Measurements from ENCODE around the gene EIF4E2.
A peak's percentile ranks its signal among the peaks of the same experiment; 100 is the strongest.

EIF4E2 gene, protein sequence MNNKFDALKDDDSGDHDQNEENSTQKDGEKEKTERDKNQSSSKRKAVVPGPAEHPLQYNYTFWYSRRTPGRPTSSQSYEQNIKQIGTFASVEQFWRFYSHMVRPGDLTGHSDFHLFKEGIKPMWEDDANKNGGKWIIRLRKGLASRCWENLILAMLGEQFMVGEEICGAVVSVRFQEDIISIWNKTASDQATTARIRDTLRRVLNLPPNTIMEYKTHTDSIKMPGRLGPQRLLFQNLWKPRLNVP

DNA sequence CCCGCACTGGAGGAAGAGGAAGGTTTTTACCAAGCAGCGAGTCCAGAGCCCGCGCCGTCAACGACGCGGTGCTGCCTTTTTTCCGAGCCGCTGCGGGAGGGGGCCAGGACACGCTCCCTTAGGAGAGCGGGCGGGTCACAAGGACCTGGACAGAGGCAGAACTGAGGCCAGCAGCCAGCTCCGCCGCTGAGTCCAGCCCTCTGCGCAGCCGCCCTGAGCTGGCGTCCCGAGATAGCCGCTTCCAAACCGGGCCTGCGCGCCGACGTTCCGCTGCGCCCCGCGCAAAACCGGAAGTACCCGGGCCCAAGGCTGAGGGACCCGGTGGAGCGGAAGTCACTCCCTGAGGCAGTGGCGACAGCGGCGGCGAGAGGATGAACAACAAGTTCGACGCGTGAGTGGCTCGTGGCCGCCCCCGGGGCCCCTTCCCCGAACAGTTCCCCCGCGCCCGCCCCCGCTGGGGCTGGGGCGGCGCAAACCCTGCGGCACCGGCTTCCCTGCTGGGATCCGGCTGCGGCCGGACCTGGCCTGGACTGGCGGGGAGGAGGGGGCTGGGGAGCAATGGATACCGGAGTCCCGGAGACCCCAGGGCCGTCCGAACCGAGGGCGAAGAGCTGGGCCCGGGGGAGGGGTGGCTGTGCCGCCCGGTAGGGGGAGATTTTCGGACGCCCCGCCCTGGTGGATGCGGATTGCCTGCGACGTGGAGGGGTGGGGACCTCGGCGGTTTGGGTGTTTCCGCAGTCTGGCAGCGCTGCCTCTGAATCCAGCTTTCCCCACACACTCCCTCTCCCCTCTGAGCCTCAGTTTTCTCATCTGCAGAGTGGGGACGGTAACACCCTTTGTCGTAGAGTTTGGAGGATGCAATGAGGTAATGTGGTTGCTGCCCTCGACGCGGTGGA is at the start of gene EIF4E2, which contains the start of gene TIGD1:
EIF4E2 (plus strand) TSS at position 336 of the 896 bp plus-strand sequence; CDS start at position 372, 36 bp downstream.
TIGD1 (minus strand) TSS at position 204 of the 896 bp plus-strand sequence. CDS start 675 bp downstream, outside the sequence.
- DNase-seq (ENCODE audit: low read depth in 3 of 3, low spot score in 1 of 3): peak; percentile 72 to 83 (median 76)

DNA sequence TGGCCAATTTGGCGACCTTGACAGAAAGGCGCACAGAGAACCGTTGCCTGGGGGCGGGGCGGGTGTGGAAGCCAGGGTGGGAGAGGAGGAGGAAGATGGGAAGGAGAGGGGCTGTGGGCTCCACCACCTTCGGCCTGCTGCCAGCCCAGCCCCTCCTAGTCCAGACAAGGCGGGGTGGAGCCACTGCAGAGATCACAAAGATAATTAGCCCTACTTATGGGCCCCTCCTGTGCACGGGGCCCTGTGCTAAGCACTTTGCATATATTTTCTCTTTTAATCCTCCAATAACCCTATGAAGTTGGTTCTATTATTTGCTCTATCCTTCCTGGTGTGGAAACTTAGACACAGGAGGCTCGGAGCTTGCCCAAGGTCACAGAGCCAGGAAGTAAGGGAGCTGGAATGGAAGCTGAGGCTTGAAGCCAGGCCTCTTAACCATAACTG is 49.1 kb upstream of the EIF4E2 start:
- no peak for DNase-seq (ENCODE audit: low read depth in 3 of 3, low spot score in 1 of 3)

DNA sequence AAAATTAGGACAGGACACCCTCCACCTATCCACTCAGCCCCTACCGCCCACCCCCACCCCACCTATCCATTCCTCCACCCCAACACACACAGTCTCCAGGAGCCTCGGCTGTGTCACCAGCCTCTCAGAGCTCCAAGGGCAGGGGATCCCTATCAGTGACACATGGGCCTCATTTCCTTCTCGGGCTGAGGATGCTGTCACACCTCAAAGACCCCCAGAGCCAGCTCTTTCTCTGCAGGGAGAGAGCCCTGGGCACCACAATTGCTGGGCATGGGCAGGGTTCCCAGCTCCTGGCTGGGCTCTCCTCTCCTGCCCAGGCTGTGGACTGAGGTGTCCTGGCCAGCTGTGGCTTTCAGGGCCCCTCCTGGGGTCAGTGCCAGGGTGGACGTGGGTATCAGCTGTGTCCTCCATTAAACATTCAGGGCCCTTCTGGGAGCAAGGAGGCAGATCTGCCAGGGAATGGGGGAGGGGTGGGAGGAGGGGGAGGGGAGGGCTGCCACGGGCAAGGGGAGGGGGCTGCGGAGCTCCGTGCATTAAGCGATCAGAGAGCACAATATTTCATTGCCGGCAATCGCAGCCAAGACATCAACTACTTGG is 48.6 kb upstream of the EIF4E2 start:
- DNase-seq (ENCODE audit: low read depth in 3 of 3, low spot score in 1 of 3): no peak

DNA sequence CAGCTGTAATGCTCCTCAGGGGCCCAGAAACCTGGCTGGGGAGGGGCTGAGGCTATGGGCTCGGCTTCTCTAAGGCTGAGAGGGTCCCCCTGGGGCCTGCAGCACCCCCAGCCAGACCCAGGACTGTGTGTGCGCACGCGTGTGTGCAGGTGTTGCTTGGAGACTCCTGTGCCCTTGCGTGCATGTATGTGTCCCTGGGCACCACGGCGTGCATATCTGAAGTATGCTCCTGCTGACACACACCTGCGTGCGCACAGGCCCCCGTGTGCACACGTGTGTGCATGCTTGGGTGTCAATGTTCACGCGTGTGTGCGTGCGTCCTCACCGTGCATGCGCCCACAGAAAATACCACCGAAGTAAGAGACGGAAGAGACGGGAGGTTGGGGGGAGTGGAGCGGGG is 48.0 kb upstream of the EIF4E2 start:
- DNase-seq (ENCODE audit: low read depth in 3 of 3, low spot score in 1 of 3): no peak

DNA sequence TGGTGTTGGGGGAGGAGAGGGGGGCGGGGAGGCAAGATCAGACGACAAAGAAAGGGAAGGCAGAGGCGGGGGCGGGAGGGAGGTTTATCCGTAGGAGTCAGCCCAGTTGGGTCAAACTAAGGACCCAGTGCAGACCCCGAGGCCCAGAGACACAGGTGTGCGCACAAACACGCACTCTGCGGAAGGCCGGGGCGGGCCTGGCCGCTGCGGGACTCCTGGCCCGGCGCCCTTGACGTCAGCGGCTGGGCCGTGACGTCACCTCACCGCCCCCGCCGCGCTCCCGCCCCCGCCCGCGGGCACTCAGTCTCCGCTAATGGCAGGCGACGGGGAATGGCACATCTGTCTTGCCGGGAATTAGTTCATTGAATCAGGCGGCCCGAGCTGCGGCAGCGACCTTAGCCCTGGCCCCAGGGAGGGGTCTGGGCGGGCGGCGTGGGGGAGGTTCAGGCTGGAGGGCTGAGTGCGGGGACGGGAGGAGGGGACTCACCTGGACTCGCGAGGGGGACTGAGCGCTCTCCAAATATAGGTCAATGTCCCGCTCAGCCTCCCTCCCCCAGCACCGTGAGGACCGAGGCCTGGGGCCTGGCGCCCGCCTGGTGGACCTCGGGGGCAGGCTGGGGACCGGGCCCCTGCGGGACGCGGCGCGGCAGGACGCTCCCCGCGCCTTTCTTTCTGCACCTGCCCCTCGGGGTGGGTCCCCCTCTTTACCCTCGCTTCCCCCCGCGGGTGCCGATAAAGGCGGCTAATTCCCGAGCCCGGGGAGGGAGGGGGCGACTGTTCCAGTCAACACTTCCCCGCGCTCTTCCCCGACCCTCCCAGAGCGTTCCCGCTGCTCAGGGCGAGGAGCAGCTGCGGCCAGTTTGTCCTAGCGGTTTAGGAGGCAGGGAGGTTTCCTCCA is 47.3 kb upstream of the EIF4E2 start:
- peak in 1 of 3 donors; percentile 26 for DNase-seq (ENCODE audit: low read depth in 3 of 3, low spot score in 1 of 3)

DNA sequence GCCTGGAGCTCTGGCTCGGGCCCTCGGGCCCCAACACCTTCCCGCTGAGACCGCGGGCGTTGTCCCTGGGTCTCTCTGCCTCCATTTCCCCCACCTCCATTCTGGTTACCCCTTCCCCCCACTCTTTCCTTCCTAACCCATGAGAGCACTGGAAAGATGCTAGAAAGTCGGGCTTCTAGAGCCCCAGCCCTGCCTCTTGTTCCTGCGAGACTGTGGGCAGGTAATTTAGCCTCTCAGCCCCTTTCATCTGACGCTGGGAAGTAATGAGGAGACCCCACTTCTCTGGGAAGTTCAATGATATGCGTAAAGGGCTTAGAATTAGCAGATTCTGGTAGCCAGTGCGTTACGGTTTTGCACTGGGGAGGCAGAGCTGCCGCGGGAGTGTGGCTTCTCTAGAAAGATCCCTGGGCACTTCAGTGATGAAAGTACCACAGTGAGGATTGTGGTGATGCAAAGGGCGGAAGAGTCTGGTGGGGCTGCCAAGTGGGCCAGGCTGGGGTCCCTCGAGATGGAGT is 46.6 kb upstream of the EIF4E2 start:
- no peak for DNase-seq (ENCODE audit: low read depth in 3 of 3, low spot score in 1 of 3)

DNA sequence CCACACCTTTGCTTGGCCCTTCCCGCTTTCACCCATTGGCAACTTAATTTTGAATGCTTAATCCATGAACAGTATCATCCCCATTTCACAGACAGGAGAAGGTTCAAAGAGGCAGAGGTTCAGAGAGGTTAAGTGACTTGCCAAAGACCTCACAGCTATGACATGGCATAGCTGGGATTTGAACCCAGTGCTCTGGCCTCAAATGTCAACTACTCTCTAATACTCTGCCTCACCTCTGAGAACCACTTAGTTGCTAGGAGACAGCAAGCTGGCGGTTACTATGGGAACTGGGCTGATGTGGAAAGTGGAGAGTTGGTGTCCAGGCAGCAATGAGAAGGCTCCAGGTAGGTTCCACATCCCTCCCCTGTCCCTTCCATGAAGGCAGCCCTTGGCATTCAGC is 46.1 kb upstream of the EIF4E2 start:
- no peak for DNase-seq (ENCODE audit: low read depth in 3 of 3, low spot score in 1 of 3)

DNA sequence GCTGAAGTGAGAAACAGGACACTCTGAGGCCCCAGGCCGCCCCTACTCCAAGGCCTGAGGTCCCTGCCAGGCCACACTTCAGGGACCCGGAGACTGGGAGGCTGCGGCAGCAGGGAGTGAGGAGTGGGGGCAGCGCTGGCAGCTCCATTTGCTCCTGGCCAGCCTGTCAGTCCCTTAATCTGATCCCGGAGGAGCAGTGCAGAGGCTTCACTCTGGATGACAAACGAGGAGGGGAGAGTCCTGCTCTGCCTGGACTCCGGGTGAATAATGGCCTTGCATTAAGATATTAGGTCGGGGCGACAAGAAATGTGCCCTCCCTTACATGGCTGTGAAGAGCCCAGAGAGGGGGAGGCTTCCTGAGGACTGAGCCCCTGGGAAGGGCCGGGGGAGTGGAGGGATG is 44.6 kb upstream of the EIF4E2 start:
- DNase-seq (ENCODE audit: low read depth in 3 of 3, low spot score in 1 of 3): no peak

DNA sequence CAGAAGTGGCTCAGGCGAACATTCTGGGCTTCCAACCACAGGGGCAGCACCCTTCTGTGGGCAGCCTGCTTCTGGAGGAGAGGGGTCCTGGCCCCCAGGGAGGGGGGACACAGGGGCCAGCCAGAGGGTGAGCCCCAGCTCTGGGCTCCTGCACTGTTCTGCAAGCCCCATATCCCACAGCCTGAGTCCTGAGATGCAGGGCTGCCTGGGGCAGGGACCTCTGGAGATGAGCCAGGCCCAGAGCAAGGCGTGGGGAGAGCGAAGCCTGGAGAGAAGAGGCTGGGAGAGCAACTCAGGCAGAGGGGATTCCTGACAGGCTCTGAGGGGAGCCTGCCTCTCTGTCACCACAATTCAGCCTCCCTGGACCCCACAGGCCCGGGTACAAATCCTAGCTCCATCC is 43.8 kb upstream of the EIF4E2 start:
- DNase-seq (ENCODE audit: low read depth in 3 of 3, low spot score in 1 of 3): no peak

DNA sequence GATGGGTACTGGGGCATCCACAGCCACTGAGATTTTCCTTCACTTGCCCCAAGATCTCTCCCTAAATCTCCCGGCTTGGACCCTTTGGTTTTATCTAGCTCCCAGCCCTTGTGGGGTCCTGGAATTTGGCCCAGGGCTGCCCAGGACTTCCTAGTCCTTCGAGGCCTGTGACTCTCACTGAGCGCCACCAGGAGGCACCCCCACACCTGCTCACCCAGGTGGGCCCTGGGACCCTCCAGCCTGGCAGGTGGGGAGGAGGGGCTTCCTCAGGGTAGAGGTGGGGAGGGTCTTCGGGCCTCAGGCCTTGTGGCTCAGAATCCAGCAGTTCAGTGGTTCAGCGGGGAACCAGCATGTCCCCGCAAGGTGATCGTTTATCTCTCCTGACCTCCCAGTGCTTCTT is 42.2 kb upstream of the EIF4E2 start:
- no peak for DNase-seq (ENCODE audit: low read depth in 3 of 3, low spot score in 1 of 3)

DNA sequence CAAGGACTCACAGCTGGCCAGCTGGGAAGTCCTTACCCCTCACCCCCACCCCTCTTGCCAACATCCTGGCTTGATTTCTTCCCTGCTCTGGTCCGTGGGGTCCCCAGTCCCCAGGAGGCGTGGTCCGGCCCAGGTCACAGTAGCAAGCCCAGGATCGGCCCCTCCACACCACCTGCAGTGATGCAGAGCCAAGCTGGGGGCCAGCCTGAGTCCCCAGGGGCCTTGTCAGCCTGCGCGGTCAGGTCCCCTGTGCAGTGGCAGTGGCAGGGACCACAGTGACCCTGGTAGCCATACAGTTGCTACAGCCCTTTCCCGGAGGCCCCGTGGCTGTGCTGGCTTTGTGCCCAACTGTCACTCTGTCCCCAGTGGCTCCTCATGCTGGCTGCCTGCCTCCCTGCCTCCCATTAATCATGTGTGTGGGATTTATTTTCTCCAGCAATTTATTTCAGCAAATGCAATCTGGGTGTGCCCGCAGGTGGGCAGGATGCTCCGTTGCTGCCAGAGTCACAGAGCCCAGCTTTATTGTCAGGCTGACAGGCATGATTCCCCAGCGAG is 39.1 kb upstream of the EIF4E2 start:
- DNase-seq (ENCODE audit: low read depth in 3 of 3, low spot score in 1 of 3): no peak

DNA sequence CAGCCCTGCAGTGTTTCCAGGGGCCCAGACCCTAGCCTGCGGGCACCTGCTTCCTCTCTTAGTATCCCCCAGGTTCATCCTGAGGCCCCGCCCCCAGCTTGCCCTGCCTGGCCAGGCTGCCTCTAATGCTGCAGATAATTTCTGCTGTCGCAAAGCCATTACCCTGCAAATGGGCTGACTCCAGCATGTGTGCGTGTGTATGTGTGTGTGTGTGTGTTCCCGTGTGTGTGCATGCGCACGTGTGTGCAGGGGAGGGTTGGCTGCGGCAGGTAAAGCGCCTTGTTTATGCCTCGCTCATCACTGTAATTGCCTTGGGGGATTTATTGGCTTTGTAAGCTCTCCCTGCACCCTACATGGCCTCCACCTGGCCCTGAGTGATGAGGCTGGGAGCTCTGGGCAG is 37.9 kb upstream of the EIF4E2 start:
- no peak for DNase-seq (ENCODE audit: low read depth in 3 of 3, low spot score in 1 of 3)

DNA sequence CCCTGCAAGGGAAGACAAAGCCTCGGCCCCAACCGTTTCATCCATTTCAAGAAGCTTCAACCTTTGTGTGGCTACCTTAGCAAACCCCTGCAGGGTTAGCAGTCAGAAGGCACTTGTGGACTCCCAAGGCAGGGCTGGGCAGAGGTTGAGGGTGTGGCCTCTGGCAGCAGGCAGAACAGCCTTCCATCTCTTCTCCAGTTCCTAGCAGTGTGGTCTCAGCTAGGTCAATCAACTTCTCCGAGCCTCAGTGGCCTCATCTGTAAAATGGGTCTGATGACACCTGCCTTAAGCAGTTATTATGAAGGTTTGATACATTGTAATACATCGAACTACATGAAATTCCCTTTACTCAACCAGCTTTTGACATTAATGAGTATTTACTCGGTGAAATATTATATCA is 37.1 kb upstream of the EIF4E2 start:
- DNase-seq (ENCODE audit: low read depth in 3 of 3, low spot score in 1 of 3): no peak

DNA sequence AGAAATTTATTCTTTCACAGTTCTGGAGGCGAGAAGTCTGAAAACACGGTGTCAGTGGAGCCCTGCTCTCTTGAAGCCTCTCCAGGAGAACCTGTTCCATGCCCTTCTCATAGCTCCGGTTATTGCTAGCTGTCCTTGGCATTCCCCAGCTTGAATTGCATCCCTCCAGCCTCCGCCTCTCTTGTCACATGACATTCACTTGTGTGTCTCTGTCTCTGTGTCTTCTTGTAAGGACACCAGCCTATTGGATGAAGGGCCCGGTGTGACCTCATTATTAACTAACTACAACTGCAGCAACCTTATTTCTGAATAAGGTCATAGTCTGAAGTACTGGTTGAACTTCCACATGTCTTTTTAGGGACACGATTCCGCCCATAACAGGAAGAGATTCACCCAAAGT is 34.9 kb upstream of the EIF4E2 start:
- DNase-seq (ENCODE audit: low read depth in 3 of 3, low spot score in 1 of 3): no peak

DNA sequence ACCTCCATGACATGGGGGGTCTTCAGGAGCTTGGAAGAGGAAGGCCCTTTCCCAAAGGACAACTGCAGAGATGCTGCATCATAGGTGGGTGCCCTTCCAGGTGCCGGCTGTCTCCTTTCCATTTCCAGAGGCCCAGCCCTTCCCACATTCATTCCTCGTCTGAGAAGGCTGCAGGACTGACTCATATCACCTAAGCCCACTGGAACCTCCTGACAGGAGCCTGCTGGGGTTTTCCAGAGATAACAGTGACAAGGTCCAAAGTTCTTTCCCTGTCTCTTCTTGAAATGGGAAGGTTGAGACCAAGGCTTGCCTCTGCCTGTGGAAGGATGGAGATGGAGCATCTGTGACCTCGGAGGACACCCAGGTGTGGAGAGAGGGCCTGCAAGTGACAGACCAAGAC is 33.9 kb upstream of the EIF4E2 start:
- no peak for DNase-seq (ENCODE audit: low read depth in 3 of 3, low spot score in 1 of 3)

DNA sequence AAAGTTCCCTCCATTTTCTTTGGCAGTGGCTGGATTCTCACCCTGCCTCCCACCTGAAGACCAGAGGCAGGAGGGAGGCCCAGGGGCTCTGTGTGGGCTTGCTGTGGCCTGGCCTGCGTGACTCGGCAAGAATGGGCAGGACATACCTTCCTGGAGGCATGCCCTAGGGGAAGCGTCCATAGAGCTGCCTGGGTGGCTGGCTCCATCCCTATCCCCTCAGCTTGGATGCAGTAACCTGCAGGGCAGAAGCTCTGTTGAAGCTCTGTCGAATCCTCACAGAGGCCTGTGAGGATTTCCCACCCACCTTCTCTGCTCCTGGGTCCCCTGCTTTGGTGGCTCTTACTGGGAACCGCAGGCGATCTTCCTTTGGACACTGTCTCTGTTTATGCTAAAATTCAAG is 31.6 kb upstream of the EIF4E2 start:
- no peak for DNase-seq (ENCODE audit: low read depth in 3 of 3, low spot score in 1 of 3)

DNA sequence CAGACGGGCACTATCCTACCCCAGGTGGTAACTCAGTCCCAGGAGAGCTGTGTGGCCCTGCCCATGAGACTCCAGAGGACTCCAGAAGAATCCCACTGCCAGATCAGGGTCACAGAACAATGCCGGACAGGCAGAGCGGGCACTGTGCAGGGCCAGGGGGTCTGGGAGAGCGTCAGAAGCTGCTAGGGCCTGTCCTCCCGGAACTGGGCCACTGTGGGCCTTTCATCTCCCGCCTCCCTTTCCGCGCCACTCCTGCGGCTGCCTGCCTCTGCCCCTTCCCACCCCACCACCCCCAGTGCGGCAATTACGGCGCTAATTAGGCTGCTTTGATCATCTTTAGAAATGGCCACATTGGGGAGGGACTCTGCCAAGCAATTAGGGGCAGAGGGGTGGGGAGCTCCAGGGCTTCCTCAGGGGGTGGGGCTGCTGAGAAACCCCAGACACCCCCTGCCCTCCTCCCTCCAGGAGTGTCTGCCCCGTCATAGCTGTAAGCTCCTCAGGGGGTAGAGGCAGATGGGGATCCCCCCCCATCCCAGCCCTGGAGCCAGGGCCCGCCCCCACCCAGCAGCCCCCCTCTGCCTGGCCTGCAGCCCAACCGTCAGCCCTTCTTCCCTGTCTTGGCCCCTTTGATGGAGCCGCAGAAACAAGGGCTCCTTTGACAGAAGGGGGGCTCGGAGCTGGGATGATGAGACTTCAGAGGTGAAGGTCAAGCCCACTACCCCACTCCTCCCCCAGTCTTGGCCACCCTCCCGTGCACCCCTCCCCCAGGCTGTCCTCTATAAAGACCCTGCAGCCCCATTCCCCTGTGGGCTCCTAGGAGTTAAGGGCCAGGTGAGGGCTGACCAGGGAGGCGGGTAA is 30.7 kb upstream of the EIF4E2 start, which contains the start of gene PRSS56:
PRSS56 (plus strand) TSS at position 808 of the 858 bp plus-strand sequence. CDS start 211 bp downstream, outside the sequence.
- no peak for DNase-seq (ENCODE audit: low read depth in 3 of 3, low spot score in 1 of 3)

DNA sequence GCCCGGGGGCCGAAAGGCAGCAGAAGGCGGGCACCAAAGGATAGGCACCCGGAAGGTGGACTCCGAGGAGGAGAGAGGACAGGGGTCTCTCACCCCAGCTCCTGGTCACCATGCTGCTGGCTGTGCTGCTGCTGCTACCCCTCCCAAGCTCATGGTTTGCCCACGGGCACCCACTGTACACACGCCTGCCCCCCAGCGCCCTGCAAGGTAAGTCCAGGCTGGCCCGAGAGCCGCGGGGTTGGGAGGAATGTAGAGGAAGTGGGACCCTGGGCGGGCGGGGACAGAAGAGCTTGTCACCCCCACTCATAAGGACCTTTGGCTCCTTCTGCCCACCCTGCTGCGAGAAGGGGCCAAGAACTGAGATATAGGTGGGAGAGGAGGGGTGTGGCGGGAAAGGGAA is 30.0 kb upstream of the EIF4E2 start:
- no peak for DNase-seq (ENCODE audit: low read depth in 3 of 3, low spot score in 1 of 3)

DNA sequence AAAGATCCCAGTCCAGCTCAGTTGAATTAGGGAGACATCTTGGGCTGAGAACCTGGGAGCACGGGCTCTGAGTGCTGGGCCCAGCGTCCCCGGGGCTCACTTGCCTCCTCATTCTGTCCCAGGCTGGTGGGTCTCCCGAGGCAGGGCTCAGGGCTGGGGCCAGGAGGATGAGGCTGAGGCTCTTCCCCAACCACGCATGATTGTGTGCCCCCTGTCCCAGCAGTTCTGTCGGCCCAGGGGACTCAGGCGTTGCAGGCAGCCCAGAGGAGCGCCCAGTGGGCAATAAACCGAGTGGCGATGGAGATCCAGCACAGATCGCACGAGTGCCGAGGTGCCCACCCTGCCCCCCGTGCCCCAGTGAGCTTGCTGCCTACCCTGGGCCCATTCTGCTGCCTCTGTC is 29.4 kb upstream of the EIF4E2 start:
- no peak for DNase-seq (ENCODE audit: low read depth in 3 of 3, low spot score in 1 of 3)
